ENCODE results near the gene DDX20. TPM values are rescaled to one million over a fixed set of nuclear protein-coding genes. Genes with fewer than 3 reads are reported as not detected.

Gene DDX20
- total RNA-seq, 1 experiment from 2014 or later = 8.4 TPM

GRCh38 chr1:111768625-111769024 lies 12.9 kb downstream of the DDX20 start:
- ChIA-PET CTCF (interaction anchor here (0.8 kb wide), 1 partner anchor 55 kb away, joined by 3 read pairs; no protein-coding TSS in a partner anchor), POLR2A (ENCODE audit: unreplicated experiment) (no interaction called here)

GRCh38 chr1:111769517-111770146 lies 13.9 kb downstream of the DDX20 start:
- H3K79me2 ChIP-seq (ENCODE audit: low read depth) = no peaks in the 10 kb centered on the region
- no peak overlapping the region for H3K27ac ChIP-seq
- BruUV-seq (replicated peaks) = no TSS peak
- peaks cover 6% of the 10 kb centered on the region; the same call in 1 of the 2 replicates for H3K27me3 ChIP-seq (ENCODE audit: insufficient read depth, low read depth)
- POLR2A ChIA-PET (ENCODE audit: unreplicated experiment) = interaction anchor here (0.6 to 0.7 kb wide), 2 partner anchors 55 to 1151 kb away, joined by 3 read pairs; no protein-coding TSS in a partner anchor
- no peaks in the 10 kb centered on the region for H3K4me1 ChIP-seq (replicated peaks; ENCODE audit: insufficient read depth)
- no peaks in the 10 kb centered on the region for H3K9me2 ChIP-seq (ENCODE audit: insufficient read depth)
- H3K36me3 ChIP-seq (ENCODE audit: low read depth) = peaks cover 8% of the 10 kb centered on the region
- no peaks in the 10 kb centered on the region for H3K9me3 ChIP-seq (ENCODE audit: insufficient read depth, low read depth)
- peak; percentile 20 to 72 for DNase-seq
- peaks cover 10% of the 10 kb centered on the region for H3F3A ChIP-seq (ENCODE audit: insufficient read depth, low read depth)
- intact Hi-C loops (cut with micrococcal nuclease; ENCODE audit: unreplicated experiment) = loop anchor here (1.0 to 5.0 kb wide), 3 partner anchors 288 to 547 kb away; no protein-coding TSS in a partner anchor
- TF ChIP-seq EZH2 (IDR thresholded peaks at IDR 0.05; ENCODE audit: low read depth) (no peak), CTCF (conservative IDR thresholded peaks at IDR 0.05) (peak; percentile 96)
- peaks cover 25% of the 10 kb centered on the region for H4K20me1 ChIP-seq (ENCODE audit: insufficient read depth)
- CTCF ChIA-PET = interaction anchor here (0.6 kb wide), 1 partner anchor 288 kb away, joined by 8 read pairs; no protein-coding TSS in a partner anchor
- no peak overlapping the region for H2AFZ ChIP-seq
- no peak overlapping the region for H3K4me3 ChIP-seq
- no peak overlapping the region for H3K4me2 ChIP-seq

More at GRCh38 chr1:111768625-111769024, 12.9 kb downstream of the DDX20 start:
- no peak for DNase-seq
- Histone ChIP-seq H3K9me2 (ENCODE audit: insufficient read depth) (no peaks in the 10 kb centered on the region), H3K36me3 (ENCODE audit: low read depth) (peaks cover 15% of the 10 kb centered on the region), H3K4me2 (no peak overlapping the region), H3F3A (ENCODE audit: insufficient read depth, low read depth) (peaks cover 10% of the 10 kb centered on the region), H3K9me3 (ENCODE audit: insufficient read depth, low read depth) (no peaks in the 10 kb centered on the region), H3K4me1 (replicated peaks; ENCODE audit: insufficient read depth) (no peaks in the 10 kb centered on the region), H3K27ac (no peak overlapping the region), H3K27me3 (ENCODE audit: insufficient read depth, low read depth) (no peaks in the 10 kb centered on the region), H4K20me1 (ENCODE audit: insufficient read depth) (peaks cover 25% of the 10 kb centered on the region), H2AFZ (no peak overlapping the region), H3K4me3 (no peak overlapping the region), H3K79me2 (ENCODE audit: low read depth) (no peaks in the 10 kb centered on the region)
- TF ChIP-seq EZH2 (IDR thresholded peaks at IDR 0.05; ENCODE audit: low read depth) = no peak
- no TSS peak for BruUV-seq (replicated peaks)
- intact Hi-C loops (cut with micrococcal nuclease; ENCODE audit: unreplicated experiment) = loop anchor here (1.0 to 5.0 kb wide), 3 partner anchors 287 to 546 kb away; no protein-coding TSS in a partner anchor

DNA sequence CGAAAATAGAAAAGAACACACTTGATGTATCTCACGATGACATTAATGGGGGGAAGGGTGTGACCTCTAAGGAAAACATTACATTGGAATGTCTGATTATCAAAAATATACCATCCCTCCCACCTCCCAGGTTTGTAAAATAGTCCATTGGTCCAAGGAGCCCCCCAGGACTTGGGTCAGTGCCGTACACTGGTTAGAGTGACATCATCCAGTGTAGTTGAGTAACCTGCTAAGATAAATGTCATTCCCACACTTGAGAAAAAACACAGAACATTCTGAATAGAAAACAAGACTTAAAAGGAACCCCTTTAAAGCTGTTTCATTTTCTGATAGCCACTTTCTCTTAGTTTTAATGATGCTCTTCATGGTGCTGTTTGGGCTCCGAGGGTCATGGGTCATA lies 15.2 kb downstream of the DDX20 start:
- no peak overlapping the region for H3K4me2 ChIP-seq
- peaks cover 21% of the 10 kb centered on the region for H4K20me1 ChIP-seq (ENCODE audit: insufficient read depth)
- H3F3A ChIP-seq (ENCODE audit: insufficient read depth, low read depth) = peaks cover 10% of the 10 kb centered on the region
- ChIA-PET POLR2A (ENCODE audit: unreplicated experiment) (no interaction called here), CTCF (interaction anchor here (0.6 kb wide), 1 partner anchor 323 kb away, joined by 5 read pairs; no protein-coding TSS in a partner anchor)
- no peak for TF ChIP-seq EZH2 (IDR thresholded peaks at IDR 0.05; ENCODE audit: low read depth)
- no peak for TF ChIP-seq CTCF (conservative IDR thresholded peaks at IDR 0.05)
- H3K9me3 ChIP-seq (ENCODE audit: insufficient read depth, low read depth) = no peaks in the 10 kb centered on the region
- H3K27ac ChIP-seq = no peak overlapping the region
- H3K79me2 ChIP-seq (ENCODE audit: low read depth) = no peaks in the 10 kb centered on the region
- intact Hi-C loops (cut with micrococcal nuclease; ENCODE audit: unreplicated experiment) = no loop called here
- no peak overlapping the region for H2AFZ ChIP-seq
- peaks cover 3% of the 10 kb centered on the region for H3K36me3 ChIP-seq (ENCODE audit: low read depth)
- no peaks in the 10 kb centered on the region for H3K4me1 ChIP-seq (replicated peaks; ENCODE audit: insufficient read depth)
- no peak for DNase-seq
- no peaks in the 10 kb centered on the region for H3K9me2 ChIP-seq (ENCODE audit: insufficient read depth)
- BruUV-seq (replicated peaks) = no TSS peak
- no peak overlapping the region for H3K4me3 ChIP-seq
- peaks cover 14% of the 10 kb centered on the region; the same call in 1 of the 2 replicates for H3K27me3 ChIP-seq (ENCODE audit: insufficient read depth, low read depth)

All from PC-9 (cell line).